Keratinocyte (primary cell): ENCODE results near the gene PCDHB13.

Experiments
- EZH2 ChIP-seq: IDR thresholded peaks from one replicate; pipeline ENCODE4 v1.6.1; 2012; ENCODE audit warnings: inconsistent platforms, mild to moderate bottlenecking, low read length, moderate library complexity
- TF ChIP-seq, protein P1 (sequence below), 3 experiments: IDR thresholded peaks in 1 of 3; conservative IDR thresholded peaks in 1 of 3; optimal IDR thresholded peaks in 1 of 3; 2 replicates in 2 of 3; 3 replicates in 1 of 3; pipeline versions ENCODE3 to v1.5.1; 2011; ENCODE audit warnings: low read length in 3 of 3, mild to moderate bottlenecking in 3 of 3, moderate library complexity in 2 of 3, control low read depth in 1 of 3, inconsistent platforms in 1 of 3; ENCODE audit not compliant: insufficient read depth in 2 of 3; ENCODE audit errors: extremely low read depth in 1 of 3

- TF ChIP-seq, protein P1, sequence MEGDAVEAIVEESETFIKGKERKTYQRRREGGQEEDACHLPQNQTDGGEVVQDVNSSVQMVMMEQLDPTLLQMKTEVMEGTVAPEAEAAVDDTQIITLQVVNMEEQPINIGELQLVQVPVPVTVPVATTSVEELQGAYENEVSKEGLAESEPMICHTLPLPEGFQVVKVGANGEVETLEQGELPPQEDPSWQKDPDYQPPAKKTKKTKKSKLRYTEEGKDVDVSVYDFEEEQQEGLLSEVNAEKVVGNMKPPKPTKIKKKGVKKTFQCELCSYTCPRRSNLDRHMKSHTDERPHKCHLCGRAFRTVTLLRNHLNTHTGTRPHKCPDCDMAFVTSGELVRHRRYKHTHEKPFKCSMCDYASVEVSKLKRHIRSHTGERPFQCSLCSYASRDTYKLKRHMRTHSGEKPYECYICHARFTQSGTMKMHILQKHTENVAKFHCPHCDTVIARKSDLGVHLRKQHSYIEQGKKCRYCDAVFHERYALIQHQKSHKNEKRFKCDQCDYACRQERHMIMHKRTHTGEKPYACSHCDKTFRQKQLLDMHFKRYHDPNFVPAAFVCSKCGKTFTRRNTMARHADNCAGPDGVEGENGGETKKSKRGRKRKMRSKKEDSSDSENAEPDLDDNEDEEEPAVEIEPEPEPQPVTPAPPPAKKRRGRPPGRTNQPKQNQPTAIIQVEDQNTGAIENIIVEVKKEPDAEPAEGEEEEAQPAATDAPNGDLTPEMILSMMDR (optimal IDR thresholded peaks at IDR 0.05 in 1 of 3, IDR thresholded peaks at IDR 0.05 in 1 of 3, conservative IDR thresholded peaks at IDR 0.05 in 1 of 3; ENCODE audit: extremely low read depth in 1 of 3, insufficient read depth in 2 of 3, low read length in 3 of 3): no peak
- no peak for TF ChIP-seq EZH2
Observed at GRCh38 chr5:141175933-141176332, 37.8 kb upstream of the PCDHB13 start.
